Right atrium auricular region (tissue), 2 donors: Measurements from ENCODE around the gene NDUFAF2. TPM values are rescaled to one million over a fixed set of nuclear protein-coding genes. Genes with fewer than 3 reads are reported as not detected.
"Not testable (repeated sequence)": the region's sequence is repeated elsewhere in the genome, so short reads cannot be mapped to it uniquely, and the experiment has no call there.

Experiments used
- DNase-seq: peaks from one replicate; pipeline ENCODE4 v3.0.0-alpha.2; 2019; ENCODE audit warnings: low spot score
- H3K27ac ChIP-seq, 2 donors: fragments of 200-600 bp; sonication (generic); 1 replicate in 1 of 2; 2 replicates in 1 of 2; pipeline ENCODE4 v1.5.1; 2016 to 2019
- H3K27me3 ChIP-seq, 2 donors: fragments of 200-600 bp; sonication (generic); one replicate each; pipeline versions ENCODE4 v1.5.1 to v1.6.0; 2017 to 2019
- H3K36me3 ChIP-seq: fragments of 200-600 bp; sonication (generic); one replicate; pipeline ENCODE4 v1.5.1; 2016
- H3K4me1 ChIP-seq, 2 donors: fragments of 200-600 bp; sonication (generic); one replicate each; pipeline versions ENCODE4 v1.5.1 to v1.6.0; 2017 to 2019
- H3K4me3 ChIP-seq, 2 donors: fragments of 200-600 bp; sonication (generic); 1 replicate in 1 of 2; 2 replicates in 1 of 2; pipeline ENCODE4 v1.5.1; 2017 to 2019; ENCODE audit warnings: mild to moderate bottlenecking in 1 of 2, moderate library complexity in 1 of 2
- H3K9me3 ChIP-seq, 2 donors: fragments of 200-600 bp; sonication (generic); one replicate each; pipeline ENCODE4 v1.5.1; 2019
- CTCF ChIP-seq, 2 donors: fragments of 200-600 bp; sonication (generic); IDR thresholded peaks; one replicate each; pipeline ENCODE4 v1.5.1; 2019; ENCODE audit warnings: antibody characterized with exemption in 2 of 2
- total RNA-seq, 2 donors: library from RNA; depleted of rRNA; stranded (reverse); fragments of >200 nt; gene quantifications; one replicate each; pipeline ENCODE4 v1.1.0, GENCODE V29; 2016

Gene NDUFAF2
- total RNA-seq, 2 donors from 2014 or later = 23.7 to 28.9 TPM

- Histone ChIP-seq H3K27me3 (no peaks in the 10 kb centered on the region), H3K9me3 (no peaks in the 10 kb centered on the region), H3K27ac (no peak overlapping the region), H3K4me1 (no peaks in the 10 kb centered on the region), H3K4me3 (no peak overlapping the region), H3K36me3 (no peaks in the 10 kb centered on the region)
- no peak for DNase-seq
- TF ChIP-seq CTCF (IDR thresholded peaks at IDR 0.05) = no peak
Observed at GRCh38 chr5:61085885-61086284, 140.9 kb downstream of the NDUFAF2 start.

- Histone ChIP-seq H3K4me3 (no peak overlapping the region), H3K4me1 (no peaks in the 10 kb centered on the region), H3K27me3 (no peaks in the 10 kb centered on the region), H3K9me3 (peaks cover 0 to 5% of the 10 kb centered on the region in 2 donors), H3K27ac (no peak overlapping the region), H3K36me3 (no peaks in the 10 kb centered on the region)
- no peak for TF ChIP-seq CTCF (IDR thresholded peaks at IDR 0.05)
- no peak for DNase-seq
Observed at GRCh38 chr5:61087921-61088320, 142.9 kb downstream of the NDUFAF2 start.

- no peak for DNase-seq
- H3K27me3 ChIP-seq = no peaks in the 10 kb centered on the region
- H3K4me1 ChIP-seq = no peaks in the 10 kb centered on the region
- H3K36me3 ChIP-seq = no peaks in the 10 kb centered on the region
- TF ChIP-seq CTCF (IDR thresholded peaks at IDR 0.05) = no peak
- H3K27ac ChIP-seq = no peak overlapping the region
- peaks cover 0 to 5% of the 10 kb centered on the region in 2 donors for H3K9me3 ChIP-seq
- H3K4me3 ChIP-seq = no peak overlapping the region
Observed at GRCh38 chr5:61089351-61089750, 144.3 kb downstream of the NDUFAF2 start.

GRCh38 chr5:61093046-61093771 lies 148.2 kb downstream of the NDUFAF2 start:
- H3K4me3 ChIP-seq, H3K9me3 ChIP-seq, H3K4me1 ChIP-seq, H3K27ac ChIP-seq, DNase-seq, H3K36me3 ChIP-seq, H3K27me3 ChIP-seq: not testable (repeated sequence)

GRCh38 chr5:61097465-61097864 lies 152.5 kb downstream of the NDUFAF2 start:
- no peak for TF ChIP-seq CTCF (IDR thresholded peaks at IDR 0.05)
- Histone ChIP-seq H3K27me3 (no peaks in the 10 kb centered on the region), H3K27ac (no peak overlapping the region), H3K4me3 (no peak overlapping the region), H3K9me3 (peaks cover 0 to 6% of the 10 kb centered on the region in 2 donors), H3K4me1 (no peaks in the 10 kb centered on the region), H3K36me3 (no peaks in the 10 kb centered on the region)
- no peak for DNase-seq

GRCh38 chr5:61098251-61098995 lies 153.4 kb downstream of the NDUFAF2 start:
- no peak overlapping the region for H3K27ac ChIP-seq
- no peak for DNase-seq
- TF ChIP-seq CTCF (IDR thresholded peaks at IDR 0.05) = no peak
- no peaks in the 10 kb centered on the region for H3K4me1 ChIP-seq
- no peak overlapping the region for H3K4me3 ChIP-seq
- peaks cover 0 to 7% of the 10 kb centered on the region in 2 donors for H3K9me3 ChIP-seq
- H3K36me3 ChIP-seq = no peaks in the 10 kb centered on the region
- H3K27me3 ChIP-seq = no peaks in the 10 kb centered on the region
